HG03571 (cell line): Measurements from ENCODE around the gene CMYA5.
"Not testable (repeated sequence)": the region's sequence is repeated elsewhere in the genome, so short reads cannot be mapped to it uniquely, and the experiment has no call there.

Source experiments
- ATAC-seq: cut with Tn5 transposase; IDR thresholded peaks from one replicate; pipeline ENCODE4 v1.9.1; 2021; ENCODE audit not compliant: unreplicated experiment

Gene CMYA5

GRCh38 chr5:79702606-79703380 lies 13.2 kb downstream of the CMYA5 start:
- no peak for ATAC-seq

GRCh38 chr5:79703381-79703645 lies 13.7 kb downstream of the CMYA5 start:
- no peak for ATAC-seq

GRCh38 chr5:79704553-79704952 lies 14.9 kb downstream of the CMYA5 start:
- ATAC-seq, result no peak

DNA sequence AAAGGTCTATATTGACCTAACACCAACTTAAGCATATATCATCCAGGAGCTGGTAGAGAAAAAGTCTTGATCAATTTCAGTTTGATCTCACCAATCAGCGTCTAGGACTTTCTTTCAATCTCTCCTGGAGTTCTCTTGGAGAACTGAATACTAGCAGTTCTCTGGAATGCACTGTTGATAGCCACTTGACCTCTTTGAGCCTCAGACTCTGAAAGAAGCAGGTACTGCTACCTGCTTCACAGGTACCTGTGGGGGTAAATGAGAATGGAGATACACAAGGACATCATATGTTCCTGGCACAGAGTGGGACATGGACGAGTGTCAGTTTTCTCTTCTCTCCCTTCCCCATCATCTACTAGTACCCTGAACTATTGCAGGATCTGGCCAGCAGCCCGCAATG lies 16.0 kb downstream of the CMYA5 start:
- no peak for ATAC-seq

- ATAC-seq, result not testable (repeated sequence)
These were observed 16.7 kb downstream of the CMYA5 start for GRCh38 chr5:79706317-79706716.

DNA sequence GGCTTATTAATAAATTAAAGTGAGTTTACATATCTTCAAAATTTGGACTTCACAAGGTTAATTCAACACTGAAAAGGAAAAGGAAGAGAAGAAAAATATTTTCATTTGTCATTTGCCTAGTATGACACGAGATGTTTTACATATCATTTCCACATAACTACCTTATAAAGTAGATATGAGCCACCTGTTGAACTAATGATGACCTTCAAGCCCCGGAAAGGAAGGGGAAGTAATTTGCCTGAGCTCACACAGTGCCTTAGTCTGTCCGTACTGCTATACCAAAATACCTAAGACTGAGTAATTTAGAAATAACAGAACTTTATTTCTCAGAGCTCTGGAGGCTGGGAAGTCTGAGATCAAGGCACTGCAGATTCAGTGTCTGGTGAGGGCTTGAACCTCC lies 17.9 kb downstream of the CMYA5 start:
- no peak for ATAC-seq

DNA sequence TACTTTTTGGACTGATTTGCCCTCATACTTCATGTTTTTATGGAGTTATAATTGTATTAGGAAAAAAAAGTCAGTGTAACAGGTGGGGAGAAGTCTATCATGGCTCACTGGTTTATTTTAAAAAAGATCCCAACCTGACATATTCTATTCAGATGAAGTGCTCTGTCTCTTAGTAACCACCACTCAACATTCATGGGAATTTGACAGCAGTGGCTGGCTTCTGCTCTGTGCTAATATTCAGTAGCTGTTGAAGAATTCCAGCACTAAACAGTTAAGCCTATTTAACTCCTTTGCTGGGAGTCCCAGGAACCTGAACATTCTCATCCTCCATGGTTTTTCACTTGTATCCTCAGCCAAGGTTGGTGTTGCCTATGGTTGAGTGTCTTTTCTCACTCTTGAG lies 23.1 kb downstream of the CMYA5 start:
- ATAC-seq, result no peak

GRCh38 chr5:79713727-79714126 lies 24.1 kb downstream of the CMYA5 start:
- ATAC-seq, result no peak

GRCh38 chr5:79716839-79717238 lies 27.2 kb downstream of the CMYA5 start:
- no peak for ATAC-seq

DNA sequence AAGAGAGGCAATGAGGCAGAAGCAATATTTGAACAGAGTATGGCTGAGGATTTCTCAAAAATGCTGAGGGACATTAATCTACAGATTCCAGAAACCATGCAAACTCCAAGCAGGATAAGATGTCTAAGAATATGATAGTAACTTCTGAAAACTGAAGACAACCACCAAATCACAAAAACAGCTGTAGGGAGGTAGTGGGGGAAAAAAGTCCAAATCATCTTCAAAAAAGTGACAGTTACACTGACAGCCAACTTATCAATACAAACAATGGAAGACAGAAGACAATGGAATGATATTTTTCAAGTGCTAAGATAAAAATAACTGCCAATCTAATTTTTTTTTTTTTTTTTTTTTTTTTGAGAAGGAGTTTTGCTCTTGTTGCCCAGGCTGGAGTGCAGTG lies 30.5 kb downstream of the CMYA5 start:
- no peak for ATAC-seq

GRCh38 chr5:79727451-79728355 lies 38.1 kb downstream of the CMYA5 start:
- no peak for ATAC-seq

DNA sequence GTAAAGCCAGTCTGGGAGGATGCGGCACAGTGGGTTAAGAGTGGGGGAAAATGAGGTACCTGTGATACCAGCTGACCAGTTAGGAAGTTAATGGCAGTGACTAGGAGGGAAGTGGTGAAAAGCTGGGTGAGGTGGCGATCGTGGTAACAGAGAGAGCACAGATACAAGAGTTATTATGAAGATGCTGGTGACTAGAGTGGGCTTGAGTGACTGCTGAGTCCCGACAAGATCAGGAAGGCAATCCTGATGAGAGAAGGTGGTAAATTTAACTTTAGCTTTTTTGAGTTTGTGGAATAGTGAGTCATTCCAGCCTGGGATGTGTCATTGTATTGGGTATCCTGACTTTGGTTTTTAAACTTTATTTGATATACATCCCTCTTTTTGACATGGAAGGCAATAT lies 38.8 kb downstream of the CMYA5 start:
- no peak for ATAC-seq

DNA sequence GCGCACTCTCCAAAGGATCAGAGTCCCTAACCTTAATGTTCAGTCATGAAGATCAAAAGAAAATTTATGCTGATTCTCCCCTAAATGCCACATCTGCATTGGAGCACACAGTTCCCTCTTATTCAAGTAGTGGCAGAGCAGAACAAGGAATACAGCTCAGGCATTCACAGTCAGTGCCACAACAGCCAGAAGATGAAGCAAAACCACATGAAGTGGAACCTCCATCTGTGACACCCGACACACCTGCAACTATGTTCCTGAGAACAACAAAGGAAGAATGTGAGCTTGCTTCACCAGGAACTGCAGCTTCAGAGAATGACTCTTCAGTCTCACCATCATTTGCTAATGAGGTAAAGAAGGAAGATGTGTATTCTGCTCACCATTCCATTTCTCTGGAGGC lies 40.0 kb downstream of the CMYA5 start:
- ATAC-seq, result no peak

- ATAC-seq, result no peak
These were observed 40.9 kb downstream of the CMYA5 start for GRCh38 chr5:79730564-79730963.

GRCh38 chr5:79731775-79732174 lies 42.1 kb downstream of the CMYA5 start:
- ATAC-seq, result no peak

DNA sequence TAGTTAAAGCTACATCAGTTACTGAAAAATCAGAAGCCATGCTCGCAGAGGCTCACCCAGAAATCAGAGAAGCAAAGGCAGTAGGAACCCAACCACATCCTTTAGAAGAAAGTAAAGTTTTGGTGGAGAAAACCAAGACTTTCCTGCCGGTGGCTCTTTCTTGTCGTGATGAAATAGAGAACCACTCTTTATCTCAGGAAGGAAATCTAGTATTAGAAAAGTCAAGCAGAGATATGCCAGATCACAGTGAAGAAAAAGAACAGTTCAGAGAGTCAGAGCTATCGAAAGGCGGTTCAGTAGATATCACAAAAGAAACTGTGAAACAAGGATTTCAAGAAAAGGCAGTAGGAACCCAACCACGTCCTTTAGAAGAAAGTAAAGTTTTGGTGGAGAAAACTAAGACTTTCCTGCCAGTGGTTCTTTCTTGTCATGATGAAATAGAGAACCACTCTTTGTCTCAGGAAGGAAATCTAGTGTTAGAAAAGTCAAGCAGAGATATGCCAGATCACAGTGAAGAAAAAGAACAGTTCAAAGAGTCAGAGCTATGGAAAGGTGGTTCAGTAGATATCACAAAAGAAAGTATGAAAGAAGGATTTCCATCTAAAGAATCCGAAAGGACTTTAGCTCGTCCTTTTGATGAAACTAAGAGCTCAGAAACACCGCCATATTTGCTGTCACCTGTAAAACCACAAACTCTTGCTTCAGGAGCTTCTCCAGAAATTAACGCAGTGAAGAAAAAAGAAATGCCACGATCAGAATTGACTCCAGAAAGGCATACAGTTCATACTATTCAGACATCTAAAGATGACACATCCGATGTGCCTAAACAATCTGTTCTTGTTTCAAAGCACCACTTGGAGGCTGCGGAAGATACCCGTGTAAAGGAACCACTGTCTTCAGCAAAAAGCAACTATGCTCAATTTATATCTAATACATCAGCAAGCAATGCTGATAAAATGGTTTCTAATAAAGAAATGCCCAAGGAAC lies 47.2 kb downstream of the CMYA5 start:
- ATAC-seq, result no peak

DNA sequence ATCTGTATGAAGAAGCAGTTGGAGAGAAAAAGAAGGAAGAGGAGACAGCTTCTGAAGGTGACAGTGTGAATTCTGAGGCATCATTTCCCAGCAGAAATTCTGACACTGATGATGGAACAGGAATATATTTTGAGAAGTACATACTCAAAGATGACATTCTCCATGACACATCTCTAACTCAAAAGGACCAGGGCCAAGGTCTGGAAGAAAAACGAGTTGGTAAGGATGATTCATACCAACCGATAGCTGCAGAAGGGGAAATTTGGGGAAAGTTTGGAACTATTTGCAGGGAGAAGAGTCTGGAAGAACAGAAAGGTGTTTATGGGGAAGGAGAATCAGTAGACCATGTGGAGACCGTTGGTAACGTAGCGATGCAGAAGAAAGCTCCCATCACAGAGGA lies 48.7 kb downstream of the CMYA5 start:
- ATAC-seq, result no peak

DNA sequence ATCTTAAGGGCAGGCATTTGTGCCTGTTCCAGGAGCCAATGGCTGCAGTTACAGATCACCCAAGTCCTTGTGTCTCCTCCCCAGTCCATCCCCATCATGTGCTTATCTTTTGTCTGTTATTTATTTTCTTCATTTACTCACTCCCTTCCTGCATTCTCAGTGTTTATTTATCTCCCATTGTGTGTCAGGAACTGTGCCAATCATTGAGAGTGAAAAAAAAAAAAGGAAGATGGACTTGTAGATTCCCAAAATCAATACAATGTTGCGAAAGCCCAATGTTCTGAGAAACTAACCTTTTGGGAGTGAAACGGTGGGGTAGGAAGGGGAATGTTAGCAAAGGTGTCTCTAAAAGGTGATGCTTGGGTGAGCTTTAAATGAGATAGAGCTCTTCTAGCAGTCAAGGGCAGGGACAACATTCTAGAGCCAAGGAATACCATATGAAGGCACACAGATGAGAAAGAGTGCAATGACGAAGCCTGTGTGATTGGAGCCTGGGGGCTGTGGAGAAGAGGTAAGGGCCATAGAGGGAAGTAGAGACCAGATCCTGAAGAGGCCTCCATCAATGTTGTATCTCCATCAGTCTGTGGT lies 53.0 kb downstream of the CMYA5 start:
- ATAC-seq, result no peak

GRCh38 chr5:79743846-79744605 lies 54.4 kb downstream of the CMYA5 start:
- no peak for ATAC-seq

GRCh38 chr5:79745255-79745654 lies 55.6 kb downstream of the CMYA5 start:
- no peak for ATAC-seq
